Upper lobe of left lung (tissue), 4 donors: ENCODE data around the gene MYOM3.

Experiments used
- EP300 ChIP-seq, 4 donors: sonication (generic); formaldehyde crosslinking; IDR thresholded peaks; one replicate each; pipeline ENCODE4 v1.5.1; 2017; ENCODE audit warnings: antibody characterized with exemption in 4 of 4, control low read depth in 2 of 4
- POLR2A ChIP-seq, 4 donors: fragments of 450-650 bp; IDR thresholded peaks; one replicate each; pipeline ENCODE4 v1.5.1; 2016 to 2017; ENCODE audit warnings: antibody characterized with exemption in 4 of 4, mild to moderate bottlenecking in 2 of 4
- POLR2AphosphoS5 ChIP-seq, 2 donors: sonication (generic); formaldehyde crosslinking; IDR thresholded peaks; one replicate each; pipeline ENCODE4 v1.5.1; 2017; ENCODE audit warnings: antibody characterized with exemption in 2 of 2
- TF ChIP-seq, protein P1 (sequence below), 6 experiments: fragments of 450-650 bp in 4 of 6; fragments of 200-600 bp in 2 of 6; sonication (generic) in 2 of 6; IDR thresholded peaks; one replicate each; pipeline ENCODE4 v1.5.1; 2016 to 2019; ENCODE audit warnings: antibody characterized with exemption in 6 of 6

DNA sequence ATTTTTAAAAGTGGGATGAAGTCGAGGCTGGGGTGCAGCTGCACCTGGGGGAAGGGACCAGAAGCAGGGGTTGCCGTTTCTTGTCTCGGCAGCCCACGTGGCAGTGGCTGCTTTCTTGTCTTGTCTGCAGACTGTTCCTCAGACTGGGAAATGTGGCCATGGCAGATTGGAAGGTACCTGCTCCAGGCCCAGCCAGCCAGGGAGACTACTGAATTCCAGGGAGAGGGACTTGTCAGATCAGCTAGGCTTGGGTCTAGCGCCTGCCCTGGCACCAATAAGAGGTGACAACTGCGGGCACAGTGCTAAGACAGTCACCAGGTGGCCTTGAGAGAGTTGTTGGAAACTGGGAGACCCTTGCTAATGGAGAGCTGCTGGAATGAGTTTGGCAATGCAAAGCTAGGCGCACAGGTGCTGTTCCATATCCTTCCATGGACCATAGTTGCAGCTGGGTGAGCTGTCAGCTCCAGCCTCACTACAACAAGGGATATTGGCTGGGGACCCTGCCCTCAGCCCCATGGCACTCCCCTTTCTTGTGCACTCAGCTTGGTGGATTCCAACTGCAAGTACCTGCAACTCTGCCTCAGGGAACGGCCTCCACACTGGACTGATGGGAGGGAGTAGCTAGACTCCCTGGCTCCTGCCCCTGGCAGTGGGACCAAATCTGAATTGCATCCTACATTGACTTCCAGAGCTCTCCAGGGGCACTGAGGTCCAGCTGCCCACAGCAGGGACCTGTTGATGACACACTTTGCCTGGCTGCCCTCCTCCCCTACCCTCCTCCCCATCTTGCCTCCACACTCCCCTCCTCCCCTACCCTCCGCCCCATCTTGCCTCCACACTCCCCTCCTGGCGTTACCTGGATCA lies 40.9 kb upstream of the MYOM3 start:
- TF ChIP-seq, protein P1, sequence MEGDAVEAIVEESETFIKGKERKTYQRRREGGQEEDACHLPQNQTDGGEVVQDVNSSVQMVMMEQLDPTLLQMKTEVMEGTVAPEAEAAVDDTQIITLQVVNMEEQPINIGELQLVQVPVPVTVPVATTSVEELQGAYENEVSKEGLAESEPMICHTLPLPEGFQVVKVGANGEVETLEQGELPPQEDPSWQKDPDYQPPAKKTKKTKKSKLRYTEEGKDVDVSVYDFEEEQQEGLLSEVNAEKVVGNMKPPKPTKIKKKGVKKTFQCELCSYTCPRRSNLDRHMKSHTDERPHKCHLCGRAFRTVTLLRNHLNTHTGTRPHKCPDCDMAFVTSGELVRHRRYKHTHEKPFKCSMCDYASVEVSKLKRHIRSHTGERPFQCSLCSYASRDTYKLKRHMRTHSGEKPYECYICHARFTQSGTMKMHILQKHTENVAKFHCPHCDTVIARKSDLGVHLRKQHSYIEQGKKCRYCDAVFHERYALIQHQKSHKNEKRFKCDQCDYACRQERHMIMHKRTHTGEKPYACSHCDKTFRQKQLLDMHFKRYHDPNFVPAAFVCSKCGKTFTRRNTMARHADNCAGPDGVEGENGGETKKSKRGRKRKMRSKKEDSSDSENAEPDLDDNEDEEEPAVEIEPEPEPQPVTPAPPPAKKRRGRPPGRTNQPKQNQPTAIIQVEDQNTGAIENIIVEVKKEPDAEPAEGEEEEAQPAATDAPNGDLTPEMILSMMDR (IDR thresholded peaks at IDR 0.05) = no peak
- TF ChIP-seq POLR2AphosphoS5 (IDR thresholded peaks at IDR 0.05) (no peak), POLR2A (IDR thresholded peaks at IDR 0.05) (no peak), EP300 (IDR thresholded peaks at IDR 0.05) (no peak)
